Measurements from ENCODE around the gene OR5A1. TPM values are rescaled to one million over a fixed set of nuclear protein-coding genes. Genes with fewer than 3 reads are reported as not detected.

The OR5A1 gene
- not detected in 2 replicates for total RNA-seq

GRCh38 chr11:59436169-59436568 is at the start of gene OR5A1:
Gene OR5A1 (plus strand): TSS chr11:59436469. CDS start chr11:59443169, 6,700 bp downstream.

GRCh38 chr11:59426361-59427067 is 9.8 kb upstream of the OR5A1 start, which contains the start of gene OR5A2:
Gene OR5A2 (minus strand): TSS chr11:59426413. CDS start chr11:59422953, 3,460 bp downstream.

GRCh38 chr11:59456661-59457060 is 20.4 kb downstream of the OR5A1 start, which contains the start of gene OR4D6:
Gene OR4D6 (plus strand): TSS chr11:59456961. CDS start chr11:59456961, 0 bp downstream.

GRCh38 chr11:59473015-59473414 is 36.7 kb downstream of the OR5A1 start, which contains the start of gene OR4D10:
Gene OR4D10 (plus strand): TSS chr11:59473315. CDS start chr11:59477430, 4,115 bp downstream.

Other genes starting within 250 kb of the OR5A1 start
- gene MPEG1, start 223.5 kb upstream of the OR5A1 start, total RNA-seq = not detected in 2 replicates
- not detected in 2 replicates for gene OR5AN1, start 77.6 kb upstream of the OR5A1 start, total RNA-seq
- gene OR5A2, start 10.1 kb upstream of the OR5A1 start, total RNA-seq = not detected in 2 replicates
- gene OR4D6, start 20.5 kb downstream of the OR5A1 start, total RNA-seq = not detected in 2 replicates
- not detected in 2 replicates for gene OR4D10, start 36.8 kb downstream of the OR5A1 start, total RNA-seq
- gene OR4D11, start 67.1 kb downstream of the OR5A1 start, total RNA-seq = not detected in 2 replicates
- not detected in 2 replicates for gene OR4D9, start 75.1 kb downstream of the OR5A1 start, total RNA-seq
- gene OSBP, start 179.3 kb downstream of the OR5A1 start, total RNA-seq = 15.8 and 23.1 TPM in 2 replicates
- gene PATL1, start 232.6 kb downstream of the OR5A1 start, total RNA-seq = 8.5 and 9.5 TPM in 2 replicates

All from airway epithelial cell (primary cell).